ENCODE data around the gene CDKN2D.
"Not testable (repeated sequence)": the region's sequence is repeated elsewhere in the genome, so short reads cannot be mapped to it uniquely, and the experiment has no call there.

Gene CDKN2D

GRCh38 chr19:10551698-10552301 lies 17.0 kb downstream of the CDKN2D start:
- peak; percentile 81 for DNase-seq (ENCODE audit: low read depth)
- H3K4me3 ChIP-seq (ENCODE audit: low read length), result no peak overlapping the region
- TF ChIP-seq CTCF (IDR thresholded peaks at IDR 0.05; ENCODE audit: insufficient read depth, low read depth, low read length, missing control alignments), result peak; percentile 53

- not testable (repeated sequence) for DNase-seq (ENCODE audit: low read depth); H3K4me3 ChIP-seq (ENCODE audit: low read length)
These were observed 17.8 kb downstream of the CDKN2D start for GRCh38 chr19:10551006-10551405.

DNA sequence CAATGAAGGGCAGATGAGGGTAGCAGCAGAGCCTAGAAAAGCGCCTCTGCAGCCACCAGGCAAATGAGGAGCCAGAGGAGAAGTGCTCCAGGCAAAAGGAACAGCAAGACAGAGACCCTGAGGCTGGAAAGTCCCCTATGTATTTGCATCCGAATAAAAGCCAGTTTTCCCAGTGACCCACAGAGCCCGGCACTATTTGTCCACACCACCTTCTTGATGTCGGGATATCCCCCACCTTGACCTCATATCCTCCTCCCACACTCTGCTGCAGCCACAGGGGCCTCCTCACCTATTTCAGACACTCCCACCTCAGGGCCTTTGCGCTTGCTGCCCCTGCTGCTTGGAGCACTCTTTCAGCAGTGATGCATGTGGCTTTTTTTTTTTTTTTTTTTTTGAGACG lies 18.4 kb downstream of the CDKN2D start:
- no peak for DNase-seq (ENCODE audit: low read depth)
- no peak overlapping the region for H3K4me3 ChIP-seq (ENCODE audit: low read length)
- TF ChIP-seq CTCF (IDR thresholded peaks at IDR 0.05; ENCODE audit: insufficient read depth, low read depth, low read length, missing control alignments), result no peak

- no peak overlapping the region for H3K4me3 ChIP-seq (ENCODE audit: low read length)
- TF ChIP-seq CTCF (IDR thresholded peaks at IDR 0.05; ENCODE audit: insufficient read depth, low read depth, low read length, missing control alignments), result no peak
- no peak for DNase-seq (ENCODE audit: low read depth)
These were observed 19.0 kb downstream of the CDKN2D start for GRCh38 chr19:10549733-10550132.

GRCh38 chr19:10548746-10549276 lies 20.0 kb downstream of the CDKN2D start:
- no peak for DNase-seq (ENCODE audit: low read depth)
- no peak overlapping the region for H3K4me3 ChIP-seq (ENCODE audit: low read length)
- no peak for TF ChIP-seq CTCF (IDR thresholded peaks at IDR 0.05; ENCODE audit: insufficient read depth, low read depth, low read length, missing control alignments)

GRCh38 chr19:10546817-10547216 lies 22.0 kb downstream of the CDKN2D start:
- DNase-seq (ENCODE audit: low read depth), result no peak
- TF ChIP-seq CTCF (IDR thresholded peaks at IDR 0.05; ENCODE audit: insufficient read depth, low read depth, low read length, missing control alignments), result no peak
- H3K4me3 ChIP-seq (ENCODE audit: low read length), result no peak overlapping the region

GRCh38 chr19:10544753-10545251 lies 24.0 kb downstream of the CDKN2D start:
- no peak for TF ChIP-seq CTCF (IDR thresholded peaks at IDR 0.05; ENCODE audit: insufficient read depth, low read depth, low read length, missing control alignments)
- DNase-seq (ENCODE audit: low read depth), result no peak
- peak overlapping the region; percentile 83 for H3K4me3 ChIP-seq (ENCODE audit: low read length)

All from epithelial cell of esophagus (primary cell).